Measurements from ENCODE around the gene SFN. TPM values are rescaled to one million over a fixed set of nuclear protein-coding genes. Genes with fewer than 3 reads are reported as not detected.

Gene SFN
- total RNA-seq = 1 to 10 TPM in 1 of 4 donors, under 1 TPM in 1, not detected in 2; 0.36 to 1.5 TPM

DNA sequence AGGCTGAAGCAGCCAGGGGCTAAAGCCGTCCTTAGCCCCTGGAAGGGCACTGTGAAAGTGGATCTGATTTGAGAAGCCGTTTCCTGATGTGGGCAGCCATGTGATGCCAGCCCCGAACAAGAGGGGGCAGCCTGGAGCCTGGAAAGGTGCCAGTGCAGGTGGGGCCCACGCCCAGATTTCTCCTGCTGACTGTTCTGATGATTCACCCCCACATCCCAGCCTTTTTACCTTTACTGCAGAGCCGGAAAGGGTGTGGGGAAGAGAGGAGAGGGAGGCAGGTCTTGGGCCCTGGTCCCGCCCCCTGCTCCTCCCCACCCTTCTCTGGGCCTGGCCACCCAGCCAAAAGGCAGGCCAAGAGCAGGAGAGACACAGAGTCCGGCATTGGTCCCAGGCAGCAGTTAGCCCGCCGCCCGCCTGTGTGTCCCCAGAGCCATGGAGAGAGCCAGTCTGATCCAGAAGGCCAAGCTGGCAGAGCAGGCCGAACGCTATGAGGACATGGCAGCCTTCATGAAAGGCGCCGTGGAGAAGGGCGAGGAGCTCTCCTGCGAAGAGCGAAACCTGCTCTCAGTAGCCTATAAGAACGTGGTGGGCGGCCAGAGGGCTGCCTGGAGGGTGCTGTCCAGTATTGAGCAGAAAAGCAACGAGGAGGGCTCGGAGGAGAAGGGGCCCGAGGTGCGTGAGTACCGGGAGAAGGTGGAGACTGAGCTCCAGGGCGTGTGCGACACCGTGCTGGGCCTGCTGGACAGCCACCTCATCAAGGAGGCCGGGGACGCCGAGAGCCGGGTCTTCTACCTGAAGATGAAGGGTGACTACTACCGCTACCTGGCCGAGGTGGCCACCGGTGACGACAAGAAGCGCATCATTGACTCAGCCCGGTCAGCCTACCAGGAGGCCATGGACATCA is at the start of gene SFN:
Gene SFN, plus strand, starts transcription at position 369 of the 904 bp plus-strand sequence. Its CDS starts 64 bp downstream, at position 433.
- H3K4me3 ChIP-seq = no peak within 1 kb of the TSS
- H3K36me3 ChIP-seq = no peaks in the 10 kb centered on the region
- no peak within 1 kb of the TSS for H3K27ac ChIP-seq
- peaks cover 4 to 17% of the 10 kb centered on the region in 2 donors for H3K4me1 ChIP-seq
- no peaks in the 10 kb centered on the region for H3K27me3 ChIP-seq
- ATAC-seq (no peak), DNase-seq (no peak)
- in situ Hi-C loops (cut with MboI; ENCODE audit: low sequenced_read_pairs in 4 of 4) = no loop called here
- no peak for TF ChIP-seq CTCF (IDR thresholded peaks at IDR 0.05 in 4 of 5, conservative IDR thresholded peaks at IDR 0.05 in 1 of 5)
- no peak for TF ChIP-seq POLR2A (IDR thresholded peaks at IDR 0.05)
- H3K9me3 ChIP-seq = no peaks in the 10 kb centered on the region
- intact Hi-C loops (cut with DNase I; ENCODE audit: low total_unique reads) = no loop called here

DNA sequence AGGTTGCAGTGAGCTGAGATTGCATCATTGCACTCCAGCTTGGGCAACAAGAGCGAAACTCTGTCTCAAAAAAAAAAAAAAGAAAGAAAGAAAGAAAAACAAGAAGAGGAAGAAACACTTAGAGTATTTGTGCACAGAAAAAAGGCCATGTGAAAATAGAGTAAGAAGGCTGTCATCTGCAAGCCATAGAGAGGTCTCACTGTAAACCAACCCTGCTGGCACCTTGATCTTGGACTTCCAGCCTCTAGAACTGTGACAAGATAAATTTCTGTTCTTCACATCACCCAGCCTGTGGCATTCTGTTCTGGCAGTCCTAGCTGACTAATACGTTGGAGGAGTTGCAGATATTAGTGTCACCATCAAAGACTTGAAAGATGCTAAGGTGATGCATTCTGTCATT is 48.6 kb upstream of the SFN start:
- intact Hi-C loops (cut with DNase I; ENCODE audit: low total_unique reads) (loop anchor here (5.0 kb wide), 1 partner anchor 63 kb away; no protein-coding TSS in a partner anchor), in situ Hi-C loops (cut with MboI; ENCODE audit: low sequenced_read_pairs in 4 of 4) (no loop called here)
- H3K4me1 ChIP-seq = no peaks in the 10 kb centered on the region
- no peaks in the 10 kb centered on the region for H3K27me3 ChIP-seq
- H3K36me3 ChIP-seq = no peaks in the 10 kb centered on the region
- no peaks in the 10 kb centered on the region for H3K9me3 ChIP-seq
- H3K4me3 ChIP-seq = no peak overlapping the region
- DNase-seq (no peak), ATAC-seq (no peak)
- no peak overlapping the region for H3K27ac ChIP-seq
- TF ChIP-seq CTCF (IDR thresholded peaks at IDR 0.05 in 4 of 5, conservative IDR thresholded peaks at IDR 0.05 in 1 of 5) = no peak
- no peak for TF ChIP-seq POLR2A (IDR thresholded peaks at IDR 0.05)

GRCh38 chr1:26814893-26815292 is 48.1 kb upstream of the SFN start:
- H3K9me3 ChIP-seq = no peaks in the 10 kb centered on the region
- in situ Hi-C loops (cut with MboI; ENCODE audit: low sequenced_read_pairs in 4 of 4) (no loop called here), intact Hi-C loops (cut with DNase I; ENCODE audit: low total_unique reads) (loop anchor here (5.0 kb wide), 1 partner anchor 62 kb away; no protein-coding TSS in a partner anchor)

GRCh38 chr1:26820784-26821269 is 42.1 kb upstream of the SFN start:
- Histone ChIP-seq H3K4me3 (no peak overlapping the region), H3K27me3 (no peaks in the 10 kb centered on the region), H3K27ac (no peak overlapping the region), H3K9me3 (no peaks in the 10 kb centered on the region), H3K36me3 (no peaks in the 10 kb centered on the region), H3K4me1 (peaks cover 0 to 2% of the 10 kb centered on the region in 2 donors)
- in situ Hi-C loops (cut with MboI; ENCODE audit: low sequenced_read_pairs in 4 of 4) (no loop called here), intact Hi-C loops (cut with DNase I; ENCODE audit: low total_unique reads) (no loop called here)
- TF ChIP-seq CTCF (IDR thresholded peaks at IDR 0.05 in 4 of 5, conservative IDR thresholded peaks at IDR 0.05 in 1 of 5) (no peak), POLR2A (IDR thresholded peaks at IDR 0.05) (no peak)
- ATAC-seq (no peak), DNase-seq (no peak)

More at GRCh38 chr1:26814893-26815292, 48.1 kb upstream of the SFN start:
- Histone ChIP-seq H3K27me3 (no peaks in the 10 kb centered on the region), H3K36me3 (no peaks in the 10 kb centered on the region), H3K4me3 (no peak overlapping the region), H3K4me1 (no peaks in the 10 kb centered on the region), H3K27ac (no peak overlapping the region)
- no peak for ATAC-seq
- DNase-seq = no peak
- TF ChIP-seq POLR2A (IDR thresholded peaks at IDR 0.05) (no peak), CTCF (IDR thresholded peaks at IDR 0.05 in 4 of 5, conservative IDR thresholded peaks at IDR 0.05 in 1 of 5) (no peak)
